SK-N-MC (cell line): ENCODE data around the gene MTX1.

ENCODE experiments used
- EZH2 ChIP-seq: fragments of 200-600 bp; sonication (generic); IDR thresholded peaks from one replicate; pipeline ENCODE4 v1.6.1; 2017; ENCODE audit warnings: antibody characterized with exemption
- FOXP2 ChIP-seq: optimal IDR thresholded peaks from 2 replicates; pipeline ENCODE3; 2011; ENCODE audit warnings: mild to moderate bottlenecking, moderate library complexity; ENCODE audit not compliant: insufficient read depth; ENCODE audit errors: extremely low read length, control extremely low read depth
- POLR2AphosphoS5 ChIP-seq: IDR thresholded peaks from 2 replicates; pipeline ENCODE4 v1.6.1; 2012; ENCODE audit warnings: mild to moderate bottlenecking, low read depth, low read length, borderline replicate concordance

- TF ChIP-seq EZH2 (no peak), POLR2AphosphoS5 (no peak), FOXP2 (no peak)
These were observed 37.7 kb upstream of the MTX1 start for GRCh38 chr1:155170806-155171205.
